ENCODE data around the gene FUT9. TPM values are rescaled to one million over a fixed set of nuclear protein-coding genes. Genes with fewer than 3 reads are reported as not detected.

Gene FUT9
- total RNA-seq, 2 experiments from 2014 or later = not detected

DNA sequence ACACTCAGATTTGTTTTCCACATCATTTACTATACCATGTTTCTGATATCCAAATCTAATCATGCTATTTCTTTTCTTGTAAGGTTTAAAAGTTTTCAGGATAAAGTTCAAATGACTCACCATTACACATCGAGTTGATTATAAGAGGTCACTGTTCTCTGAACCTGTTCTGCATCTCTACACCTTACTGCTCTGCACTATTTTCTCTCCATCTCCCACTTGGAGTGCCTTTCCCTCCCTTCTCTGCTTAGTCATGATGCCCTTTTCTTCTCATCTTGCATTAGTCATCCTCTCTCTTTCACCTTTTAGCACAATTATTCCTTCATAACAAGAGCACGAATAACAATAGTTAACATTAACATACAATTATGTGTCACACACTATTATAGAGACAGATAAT is 37.5 kb upstream of the FUT9 start:
- H3K9me3 ChIP-seq (ENCODE audit: low read length) = no peaks in the 10 kb centered on the region
- H3K27ac ChIP-seq (ENCODE audit: low read depth, low read length, poor library complexity, severe bottlenecking) = no peak overlapping the region
- no peaks in the 10 kb centered on the region for H3K9me2 ChIP-seq (ENCODE audit: insufficient read depth, low read length)
- H3K4me1 ChIP-seq (ENCODE audit: insufficient read depth, low read length, poor library complexity, severe bottlenecking) = no peaks in the 10 kb centered on the region
- no peaks in the 10 kb centered on the region for H4K20me1 ChIP-seq (ENCODE audit: insufficient read depth, low read length)
- intact Hi-C loops (cut with micrococcal nuclease; ENCODE audit: unreplicated experiment) = no loop called here
- H3K36me3 ChIP-seq (ENCODE audit: insufficient read depth, low read length) = no peaks in the 10 kb centered on the region
- ChIA-PET POLR2A (interaction anchor here (0.9 kb wide), 1 partner anchor 10 kb away, joined by 3 read pairs; no protein-coding TSS in a partner anchor), CTCF (ENCODE audit: unreplicated experiment) (no interaction called here)
- no peak overlapping the region for H3K4me3 ChIP-seq (ENCODE audit: low read depth, low read length, poor library complexity, severe bottlenecking)
- no TSS peak for BruUV-seq (replicated peaks)
- no peak overlapping the region for H2AFZ ChIP-seq (ENCODE audit: low read length)
- TF ChIP-seq, protein P1, sequence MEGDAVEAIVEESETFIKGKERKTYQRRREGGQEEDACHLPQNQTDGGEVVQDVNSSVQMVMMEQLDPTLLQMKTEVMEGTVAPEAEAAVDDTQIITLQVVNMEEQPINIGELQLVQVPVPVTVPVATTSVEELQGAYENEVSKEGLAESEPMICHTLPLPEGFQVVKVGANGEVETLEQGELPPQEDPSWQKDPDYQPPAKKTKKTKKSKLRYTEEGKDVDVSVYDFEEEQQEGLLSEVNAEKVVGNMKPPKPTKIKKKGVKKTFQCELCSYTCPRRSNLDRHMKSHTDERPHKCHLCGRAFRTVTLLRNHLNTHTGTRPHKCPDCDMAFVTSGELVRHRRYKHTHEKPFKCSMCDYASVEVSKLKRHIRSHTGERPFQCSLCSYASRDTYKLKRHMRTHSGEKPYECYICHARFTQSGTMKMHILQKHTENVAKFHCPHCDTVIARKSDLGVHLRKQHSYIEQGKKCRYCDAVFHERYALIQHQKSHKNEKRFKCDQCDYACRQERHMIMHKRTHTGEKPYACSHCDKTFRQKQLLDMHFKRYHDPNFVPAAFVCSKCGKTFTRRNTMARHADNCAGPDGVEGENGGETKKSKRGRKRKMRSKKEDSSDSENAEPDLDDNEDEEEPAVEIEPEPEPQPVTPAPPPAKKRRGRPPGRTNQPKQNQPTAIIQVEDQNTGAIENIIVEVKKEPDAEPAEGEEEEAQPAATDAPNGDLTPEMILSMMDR (conservative IDR thresholded peaks at IDR 0.05; ENCODE audit: low read length) = no peak
- no peaks in the 10 kb centered on the region for H3K79me2 ChIP-seq (ENCODE audit: insufficient read depth, low read depth, low read length)
- H3K4me2 ChIP-seq (ENCODE audit: low read length) = no peak overlapping the region
- no peak for DNase-seq (ENCODE audit: low spot score)

DNA sequence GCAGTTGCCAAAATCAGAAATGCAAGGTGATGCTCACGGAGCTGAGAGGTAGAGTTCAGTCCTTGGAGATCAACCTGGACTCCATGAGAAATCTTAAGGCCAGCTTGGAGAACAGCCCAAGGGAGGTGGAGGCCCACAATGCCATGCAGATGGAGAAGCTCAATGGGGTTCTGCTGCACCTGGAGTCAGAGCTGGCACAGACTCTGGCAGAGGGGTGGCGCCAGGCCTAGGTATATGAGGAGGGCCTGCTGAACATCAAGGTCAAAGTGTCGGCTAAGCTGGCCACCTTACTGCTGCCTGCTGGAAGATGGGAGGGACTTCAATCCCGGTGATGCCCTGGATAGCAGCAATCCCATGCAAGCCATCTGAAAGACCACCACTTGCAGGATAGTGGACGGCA is 23.9 kb upstream of the FUT9 start:
- TF ChIP-seq, protein P1 (conservative IDR thresholded peaks at IDR 0.05; ENCODE audit: low read length) = no peak
- no peak for TF ChIP-seq EZH2phosphoT487 (IDR thresholded peaks at IDR 0.05; ENCODE audit: borderline replicate concordance, low read depth, low read length)
- ChIA-PET CTCF (ENCODE audit: unreplicated experiment) (no interaction called here), POLR2A (interaction anchor here (0.6 kb wide), 1 partner anchor 24 kb away, joined by 5 read pairs; the partner anchor contains the start of gene FUT9)
- Histone ChIP-seq H3K9me3 (ENCODE audit: low read length) (no peaks in the 10 kb centered on the region), H3K36me3 (ENCODE audit: insufficient read depth, low read length) (no peaks in the 10 kb centered on the region), H3K4me2 (ENCODE audit: low read length) (no peak overlapping the region), H3K9me2 (ENCODE audit: insufficient read depth, low read length) (no peaks in the 10 kb centered on the region), H3K79me2 (ENCODE audit: insufficient read depth, low read depth, low read length) (no peaks in the 10 kb centered on the region), H3K4me1 (ENCODE audit: insufficient read depth, low read length, poor library complexity, severe bottlenecking) (no peaks in the 10 kb centered on the region), H3K27ac (ENCODE audit: low read depth, low read length, poor library complexity, severe bottlenecking) (no peak overlapping the region), H2AFZ (ENCODE audit: low read length) (no peak overlapping the region), H4K20me1 (ENCODE audit: insufficient read depth, low read length) (no peaks in the 10 kb centered on the region), H3K4me3 (ENCODE audit: low read depth, low read length, poor library complexity, severe bottlenecking) (no peak overlapping the region)
- intact Hi-C loops (cut with micrococcal nuclease; ENCODE audit: unreplicated experiment) = no loop called here
- no peak for DNase-seq (ENCODE audit: low spot score)
- no TSS peak for BruUV-seq (replicated peaks)

DNA sequence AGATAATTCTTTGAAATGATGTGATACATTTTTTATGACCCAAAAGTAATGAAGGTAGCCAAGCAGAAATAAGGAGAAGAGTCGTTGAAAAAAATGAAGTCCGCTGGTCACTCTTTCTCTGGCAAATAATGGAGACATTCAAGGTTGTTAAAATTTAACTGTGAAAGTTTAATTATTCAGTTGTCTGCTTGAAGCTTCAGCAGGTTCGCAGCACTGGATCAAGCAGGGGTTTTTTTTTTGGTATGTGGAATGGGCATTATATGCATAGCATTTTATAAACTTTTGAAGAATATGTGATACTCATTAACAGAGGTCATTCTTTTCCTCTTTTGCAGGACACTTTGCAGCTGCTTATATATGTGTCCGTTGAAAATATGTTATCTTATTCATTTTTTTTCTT is 21.6 kb upstream of the FUT9 start:
- no peaks in the 10 kb centered on the region for H3K9me3 ChIP-seq (ENCODE audit: low read length)
- no peak overlapping the region for H3K4me3 ChIP-seq (ENCODE audit: low read depth, low read length, poor library complexity, severe bottlenecking)
- TF ChIP-seq, protein P1 (conservative IDR thresholded peaks at IDR 0.05; ENCODE audit: low read length) = no peak
- TF ChIP-seq EZH2phosphoT487 (IDR thresholded peaks at IDR 0.05; ENCODE audit: borderline replicate concordance, low read depth, low read length) = no peak
- POLR2A ChIA-PET = no interaction called here
- H3K79me2 ChIP-seq (ENCODE audit: insufficient read depth, low read depth, low read length) = no peaks in the 10 kb centered on the region
- no peaks in the 10 kb centered on the region for H4K20me1 ChIP-seq (ENCODE audit: insufficient read depth, low read length)
- H3K9me2 ChIP-seq (ENCODE audit: insufficient read depth, low read length) = no peaks in the 10 kb centered on the region
- H2AFZ ChIP-seq (ENCODE audit: low read length) = no peak overlapping the region
- H3K4me1 ChIP-seq (ENCODE audit: insufficient read depth, low read length, poor library complexity, severe bottlenecking) = no peaks in the 10 kb centered on the region
- no TSS peak for BruUV-seq (replicated peaks)
- no peaks in the 10 kb centered on the region for H3K36me3 ChIP-seq (ENCODE audit: insufficient read depth, low read length)
- intact Hi-C loops (cut with micrococcal nuclease; ENCODE audit: unreplicated experiment) = no loop called here
- no peak overlapping the region for H3K27ac ChIP-seq (ENCODE audit: low read depth, low read length, poor library complexity, severe bottlenecking)
- DNase-seq (ENCODE audit: low spot score) = no peak
- H3K4me2 ChIP-seq (ENCODE audit: low read length) = no peak overlapping the region
- CTCF ChIA-PET (ENCODE audit: unreplicated experiment) = no interaction called here
